Measurements from ENCODE around the gene LZTR1.

DNA sequence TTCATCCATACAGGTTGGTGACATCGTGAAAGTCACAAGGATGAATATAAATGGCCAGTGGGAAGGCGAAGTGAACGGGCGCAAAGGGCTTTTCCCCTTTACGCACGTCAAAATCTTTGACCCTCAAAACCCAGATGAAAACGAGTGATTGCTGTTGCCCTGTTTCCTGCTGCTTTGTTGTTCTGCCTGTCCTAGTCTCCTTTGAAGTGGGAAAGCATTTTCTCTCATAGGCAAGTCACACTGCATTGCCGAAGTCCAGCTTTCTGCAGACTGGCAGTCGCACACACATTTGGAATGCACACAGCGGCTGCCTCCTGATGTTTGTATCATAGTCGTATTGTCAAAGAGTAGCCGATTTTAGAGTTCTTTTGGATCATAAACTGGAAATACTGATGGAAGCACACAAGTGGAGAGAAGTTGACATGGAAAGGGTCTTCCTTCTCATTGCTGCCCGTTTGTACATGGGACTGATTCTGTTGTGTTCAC is 32.4 kb upstream of the LZTR1 start:
- no peak for TF ChIP-seq POLR2A (IDR thresholded peaks at IDR 0.05)
- TF ChIP-seq, protein P1, sequence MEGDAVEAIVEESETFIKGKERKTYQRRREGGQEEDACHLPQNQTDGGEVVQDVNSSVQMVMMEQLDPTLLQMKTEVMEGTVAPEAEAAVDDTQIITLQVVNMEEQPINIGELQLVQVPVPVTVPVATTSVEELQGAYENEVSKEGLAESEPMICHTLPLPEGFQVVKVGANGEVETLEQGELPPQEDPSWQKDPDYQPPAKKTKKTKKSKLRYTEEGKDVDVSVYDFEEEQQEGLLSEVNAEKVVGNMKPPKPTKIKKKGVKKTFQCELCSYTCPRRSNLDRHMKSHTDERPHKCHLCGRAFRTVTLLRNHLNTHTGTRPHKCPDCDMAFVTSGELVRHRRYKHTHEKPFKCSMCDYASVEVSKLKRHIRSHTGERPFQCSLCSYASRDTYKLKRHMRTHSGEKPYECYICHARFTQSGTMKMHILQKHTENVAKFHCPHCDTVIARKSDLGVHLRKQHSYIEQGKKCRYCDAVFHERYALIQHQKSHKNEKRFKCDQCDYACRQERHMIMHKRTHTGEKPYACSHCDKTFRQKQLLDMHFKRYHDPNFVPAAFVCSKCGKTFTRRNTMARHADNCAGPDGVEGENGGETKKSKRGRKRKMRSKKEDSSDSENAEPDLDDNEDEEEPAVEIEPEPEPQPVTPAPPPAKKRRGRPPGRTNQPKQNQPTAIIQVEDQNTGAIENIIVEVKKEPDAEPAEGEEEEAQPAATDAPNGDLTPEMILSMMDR (IDR thresholded peaks at IDR 0.05) = no peak
- no peak for TF ChIP-seq POLR2AphosphoS5 (IDR thresholded peaks at IDR 0.05)
- TF ChIP-seq EP300 (IDR thresholded peaks at IDR 0.05; ENCODE audit: low read depth) = no peak

Data from transverse colon (tissue), 4 donors.